PC-3 (cell line): Measurements from ENCODE around the gene RAB33A.

Experiments
- EZH2 ChIP-seq: fragments of 300-600 bp; sonication (generic); IDR thresholded peaks from one replicate; pipeline ENCODE4 v1.6.1; 2017; ENCODE audit warnings: antibody characterized with exemption, mild to moderate bottlenecking, low read length; ENCODE audit not compliant: unreplicated experiment
- EZH2phosphoT487 ChIP-seq: fragments of 300-600 bp; sonication (generic); IDR thresholded peaks from 2 replicates; pipeline ENCODE4 v1.6.1; 2018; ENCODE audit warnings: mild to moderate bottlenecking, antibody characterized with exemption, low read length, borderline replicate concordance
- TF ChIP-seq, protein P1 (sequence below): fragments of 300-600 bp; sonication (generic); conservative IDR thresholded peaks from 2 replicates; pipeline ENCODE4 v1.5.1; 2017; ENCODE audit warnings: antibody characterized with exemption, low read depth, mild to moderate bottlenecking, low read length

DNA sequence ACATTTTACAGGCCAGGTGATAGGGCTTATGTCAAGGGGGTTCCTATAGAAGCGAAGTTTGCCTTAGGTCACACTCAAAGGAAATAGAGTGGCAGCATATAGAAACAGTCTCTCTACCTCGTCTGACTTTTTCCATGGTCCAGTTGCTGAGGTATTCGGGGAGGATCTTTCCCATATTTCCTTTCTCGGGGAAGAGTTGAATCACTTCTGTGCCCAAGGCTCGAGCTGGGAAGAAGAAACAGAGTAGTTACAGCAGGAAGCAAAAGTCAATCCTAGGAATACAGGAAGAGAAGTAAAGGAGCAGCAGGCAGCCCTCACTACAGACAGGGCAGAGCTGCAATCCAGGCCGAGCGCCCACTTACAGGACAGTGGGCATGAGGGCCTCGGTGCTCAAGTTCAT, 34.8 kb upstream of the RAB33A start:
- TF ChIP-seq, protein P1, sequence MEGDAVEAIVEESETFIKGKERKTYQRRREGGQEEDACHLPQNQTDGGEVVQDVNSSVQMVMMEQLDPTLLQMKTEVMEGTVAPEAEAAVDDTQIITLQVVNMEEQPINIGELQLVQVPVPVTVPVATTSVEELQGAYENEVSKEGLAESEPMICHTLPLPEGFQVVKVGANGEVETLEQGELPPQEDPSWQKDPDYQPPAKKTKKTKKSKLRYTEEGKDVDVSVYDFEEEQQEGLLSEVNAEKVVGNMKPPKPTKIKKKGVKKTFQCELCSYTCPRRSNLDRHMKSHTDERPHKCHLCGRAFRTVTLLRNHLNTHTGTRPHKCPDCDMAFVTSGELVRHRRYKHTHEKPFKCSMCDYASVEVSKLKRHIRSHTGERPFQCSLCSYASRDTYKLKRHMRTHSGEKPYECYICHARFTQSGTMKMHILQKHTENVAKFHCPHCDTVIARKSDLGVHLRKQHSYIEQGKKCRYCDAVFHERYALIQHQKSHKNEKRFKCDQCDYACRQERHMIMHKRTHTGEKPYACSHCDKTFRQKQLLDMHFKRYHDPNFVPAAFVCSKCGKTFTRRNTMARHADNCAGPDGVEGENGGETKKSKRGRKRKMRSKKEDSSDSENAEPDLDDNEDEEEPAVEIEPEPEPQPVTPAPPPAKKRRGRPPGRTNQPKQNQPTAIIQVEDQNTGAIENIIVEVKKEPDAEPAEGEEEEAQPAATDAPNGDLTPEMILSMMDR: no peak
- TF ChIP-seq EZH2 (no peak), EZH2phosphoT487 (no peak)
